Transverse colon (tissue), 4 donors: ENCODE measurements around the gene ZFAND4. TPM values are rescaled to one million over a fixed set of nuclear protein-coding genes. Genes with fewer than 3 reads are reported as not detected.

Source experiments
- DNase-seq: peaks from one replicate; pipeline ENCODE4 v3.0.0-alpha.2; 2019
- H3K27ac ChIP-seq, 4 donors: fragments of 200-600 bp; sonication (generic); 2 replicates each; pipeline ENCODE4 v1.5.1; 2016 to 2018; ENCODE audit warnings: inconsistent platforms in 4 of 4
- H3K27me3 ChIP-seq: fragments of 200-600 bp; sonication (generic); 2 replicates; pipeline ENCODE4 v1.5.1; 2017; ENCODE audit warnings: inconsistent platforms
- H3K36me3 ChIP-seq, 4 donors: fragments of 200-600 bp; sonication (generic); 2 replicates each; pipeline ENCODE4 v1.5.1; 2017 to 2019; ENCODE audit warnings: inconsistent platforms in 4 of 4
- H3K4me1 ChIP-seq, 4 donors: fragments of 200-600 bp; sonication (generic); 2 replicates each; pipeline ENCODE4 v1.5.1; 2017 to 2020; ENCODE audit warnings: inconsistent platforms in 4 of 4
- H3K4me3 ChIP-seq, 4 donors: fragments of 200-600 bp; sonication (generic); 1 replicate in 1 of 4; 2 replicates in 3 of 4; pipeline versions ENCODE4 v1.5.1 to v1.6.1; 2017 to 2019; ENCODE audit warnings: inconsistent platforms in 4 of 4
- H3K9me3 ChIP-seq, 2 donors: fragments of 200-600 bp; sonication (generic); 2 replicates each; pipeline ENCODE4 v1.5.1; 2017 to 2019; ENCODE audit warnings: inconsistent platforms in 2 of 2
- CTCF ChIP-seq, 5 experiments: fragments of 200-600 bp in 3 of 5; fragments of 450-650 bp in 2 of 5; sonication (generic) in 3 of 5; IDR thresholded peaks; 1 replicate in 2 of 5; 2 replicates in 3 of 5; pipeline ENCODE4 v1.5.1; 2016 to 2017; ENCODE audit warnings: antibody characterized with exemption in 5 of 5, inconsistent platforms in 3 of 5, mild to moderate bottlenecking in 2 of 5, moderate library complexity in 1 of 5
- EP300 ChIP-seq: sonication (generic); formaldehyde crosslinking; IDR thresholded peaks from one replicate; pipeline ENCODE4 v1.6.1; 2017; ENCODE audit warnings: antibody characterized with exemption, low read depth
- POLR2A ChIP-seq: fragments of 450-650 bp; IDR thresholded peaks from one replicate; pipeline ENCODE4 v1.6.1; 2016; ENCODE audit warnings: antibody characterized with exemption, mild to moderate bottlenecking, moderate library complexity
- POLR2AphosphoS5 ChIP-seq, 3 donors: sonication (generic); formaldehyde crosslinking; IDR thresholded peaks; one replicate each; pipeline ENCODE4 v1.6.1; 2016; ENCODE audit warnings: antibody characterized with exemption in 3 of 3
- WGBS, 2 donors: methylation state at CpG; one replicate each; pipeline ENCODE4 v1.1.5; 2018; ENCODE audit warnings: low coverage in 1 of 2; 5-methylcytosine and 5-hydroxymethylcytosine counted together
- in situ Hi-C, 4 donors: fragments of 200-750 bp; cut with MboI; loops; one replicate each; pipeline versions ENCODE4 v1.15.0 to v1.15.1; 2017; ENCODE audit warnings: low sequenced_read_pairs in 3 of 4, low pct_ligation_motif_present in 1 of 4, low pct_unique_long_range_greater_than_20kb in 1 of 4
- intact Hi-C: fragments of 100-400 bp; cut with DNase I; formaldehyde crosslinking; loops from one replicate; pipeline ENCODE4 v1.15.1; 2023; ENCODE audit warnings: low total_unique reads
- total RNA-seq, 4 donors: library from RNA; depleted of rRNA; stranded (reverse); fragments of >200 nt; gene quantifications; one replicate each; pipeline ENCODE4 v1.1.0, GENCODE V29; 2016

ZFAND4 gene
- total RNA-seq, 4 donors from 2014 or later: 9.0 to 34.4 (median 21.4) TPM

GRCh38 chr10:45652511-45652910 is 20.1 kb downstream of the ZFAND4 start:
- Histone ChIP-seq H3K9me3 (no peaks in the 10 kb centered on the region), H3K4me3 (no peak overlapping the region), H3K36me3 (peaks cover 0 to 10% (median 0%) of the 10 kb centered on the region in 4 donors), H3K27ac (no peak overlapping the region), H3K27me3 (no peaks in the 10 kb centered on the region), H3K4me1 (no peaks in the 10 kb centered on the region)
- DNase-seq: no peak
- intact Hi-C loops: no loop called here
- in situ Hi-C loops: loop anchor here in 2 of 4 donors (25.0 kb wide), 2 partner anchors 190 to 415 kb away; no protein-coding TSS in a partner anchor
- no peak for TF ChIP-seq EP300
- no peak for TF ChIP-seq POLR2A
- 80 to 100% methylated on average over 1 of the region's 1 CpG for WGBS, 2 donors

- in situ Hi-C loops: no loop called here
- Histone ChIP-seq H3K4me3 (no peak overlapping the region), H3K27me3 (no peaks in the 10 kb centered on the region), H3K27ac (no peak overlapping the region), H3K36me3 (peaks cover 0 to 19% (median 0%) of the 10 kb centered on the region in 4 donors), H3K9me3 (no peaks in the 10 kb centered on the region), H3K4me1 (no peaks in the 10 kb centered on the region)
- DNase-seq: no peak
- TF ChIP-seq POLR2A (no peak), POLR2AphosphoS5 (IDR thresholded peaks at IDR 0.05) (no peak), EP300 (no peak), CTCF (IDR thresholded peaks at IDR 0.05) (no peak)
- WGBS, 2 donors: 56 to 74% methylated on average over 2 of the region's 2 CpGs
- intact Hi-C loops: no loop called here
Observed at GRCh38 chr10:45649296-45649695, 23.3 kb downstream of the ZFAND4 start.

GRCh38 chr10:45647118-45647517 is 25.5 kb downstream of the ZFAND4 start:
- WGBS, 2 donors: 95 to 100% methylated on average over 1 to 2 of the region's 2 CpGs
- intact Hi-C loops: no loop called here
- TF ChIP-seq POLR2A (no peak), POLR2AphosphoS5 (IDR thresholded peaks at IDR 0.05) (no peak), EP300 (no peak), CTCF (IDR thresholded peaks at IDR 0.05) (no peak)
- H3K36me3 ChIP-seq: peaks cover 0 to 19% (median 0%) of the 10 kb centered on the region in 4 donors
- no peak overlapping the region for H3K4me3 ChIP-seq
- H3K27ac ChIP-seq: no peak overlapping the region
- in situ Hi-C loops: no loop called here
- H3K27me3 ChIP-seq: no peaks in the 10 kb centered on the region
- no peak for DNase-seq
- no peaks in the 10 kb centered on the region for H3K9me3 ChIP-seq
- H3K4me1 ChIP-seq: no peaks in the 10 kb centered on the region

- Histone ChIP-seq H3K36me3 (peaks cover 0 to 19% (median 0%) of the 10 kb centered on the region in 4 donors), H3K27ac (no peak overlapping the region), H3K27me3 (no peaks in the 10 kb centered on the region), H3K4me3 (no peak overlapping the region), H3K9me3 (no peaks in the 10 kb centered on the region), H3K4me1 (no peaks in the 10 kb centered on the region)
- TF ChIP-seq POLR2AphosphoS5 (IDR thresholded peaks at IDR 0.05) (no peak), EP300 (no peak), POLR2A (no peak), CTCF (IDR thresholded peaks at IDR 0.05) (no peak)
- 92 to 100% methylated on average over 3 to 4 of the region's 4 CpGs for WGBS, 2 donors
- intact Hi-C loops (no loop called here), in situ Hi-C loops (no loop called here)
- no peak for DNase-seq
Observed at GRCh38 chr10:45646384-45647050, 26.1 kb downstream of the ZFAND4 start.
